Hepatocyte (in vitro differentiated cells): ENCODE data around the gene DSCAML1.

Source experiments
- CTCF ChIP-seq: fragments of 200-600 bp; sonication (generic); IDR thresholded peaks from 2 replicates; pipeline ENCODE4 v1.5.1; 2016; ENCODE audit warnings: antibody characterized with exemption, mild to moderate bottlenecking; ENCODE audit not compliant: poor library complexity
- EZH2 ChIP-seq: fragments of 200-600 bp; sonication (generic); IDR thresholded peaks from 2 replicates; pipeline ENCODE4 v1.6.1; 2016; ENCODE audit warnings: antibody characterized with exemption, mild to moderate bottlenecking, borderline replicate concordance

- TF ChIP-seq CTCF (no peak), EZH2 (no peak)
Measured at GRCh38 chr11:117513666-117514065, 283.4 kb downstream of the DSCAML1 start.
